BLaER1 treated with 17β-estradiol and CSF1 and Interleukin-3, amounts not matched to agents 10 nM and 100 nM (cell line): Measurements from ENCODE around the gene SARDH.

ENCODE experiments used
- H3K27ac ChIP-seq, 11 experiments: shearing (Covaris generic); formaldehyde crosslinking; 2 replicates each; pipeline ENCODE4 v1.8.1; 2022
- H3K27me3 ChIP-seq, 11 experiments: shearing (Covaris generic); formaldehyde crosslinking; 2 replicates each; pipeline ENCODE4 v1.8.1; 2022
- H3K36me3 ChIP-seq, 11 experiments: shearing (Covaris generic); formaldehyde crosslinking; 2 replicates each; pipeline ENCODE4 v1.8.1; 2022
- H3K4me1 ChIP-seq, 10 experiments: shearing (Covaris generic); formaldehyde crosslinking; 2 replicates each; pipeline ENCODE4 v1.8.1; 2022
- H3K4me2 ChIP-seq, 11 experiments: shearing (Covaris generic); formaldehyde crosslinking; 2 replicates each; pipeline ENCODE4 v1.8.1; 2022
- H3K4me3 ChIP-seq, 10 experiments: shearing (Covaris generic); formaldehyde crosslinking; 2 replicates each; pipeline ENCODE4 v1.8.1; 2022
- H3K9ac ChIP-seq, 11 experiments: shearing (Covaris generic); formaldehyde crosslinking; 2 replicates each; pipeline ENCODE4 v1.8.1; 2022
- H3K9me3 ChIP-seq, 11 experiments: shearing (Covaris generic); formaldehyde crosslinking; replicated peaks in 1 of 11; 2 replicates each; pipeline ENCODE4 v1.8.1; 2022
- H4K20me1 ChIP-seq, 11 experiments: shearing (Covaris generic); formaldehyde crosslinking; 2 replicates each; pipeline ENCODE4 v1.8.1; 2022
- Cebpa-rat ChIP-seq, 11 experiments: shearing (Covaris generic); IDR thresholded peaks; 2 replicates each; pipeline ENCODE4 v1.8.1; 2022

Gene SARDH

DNA sequence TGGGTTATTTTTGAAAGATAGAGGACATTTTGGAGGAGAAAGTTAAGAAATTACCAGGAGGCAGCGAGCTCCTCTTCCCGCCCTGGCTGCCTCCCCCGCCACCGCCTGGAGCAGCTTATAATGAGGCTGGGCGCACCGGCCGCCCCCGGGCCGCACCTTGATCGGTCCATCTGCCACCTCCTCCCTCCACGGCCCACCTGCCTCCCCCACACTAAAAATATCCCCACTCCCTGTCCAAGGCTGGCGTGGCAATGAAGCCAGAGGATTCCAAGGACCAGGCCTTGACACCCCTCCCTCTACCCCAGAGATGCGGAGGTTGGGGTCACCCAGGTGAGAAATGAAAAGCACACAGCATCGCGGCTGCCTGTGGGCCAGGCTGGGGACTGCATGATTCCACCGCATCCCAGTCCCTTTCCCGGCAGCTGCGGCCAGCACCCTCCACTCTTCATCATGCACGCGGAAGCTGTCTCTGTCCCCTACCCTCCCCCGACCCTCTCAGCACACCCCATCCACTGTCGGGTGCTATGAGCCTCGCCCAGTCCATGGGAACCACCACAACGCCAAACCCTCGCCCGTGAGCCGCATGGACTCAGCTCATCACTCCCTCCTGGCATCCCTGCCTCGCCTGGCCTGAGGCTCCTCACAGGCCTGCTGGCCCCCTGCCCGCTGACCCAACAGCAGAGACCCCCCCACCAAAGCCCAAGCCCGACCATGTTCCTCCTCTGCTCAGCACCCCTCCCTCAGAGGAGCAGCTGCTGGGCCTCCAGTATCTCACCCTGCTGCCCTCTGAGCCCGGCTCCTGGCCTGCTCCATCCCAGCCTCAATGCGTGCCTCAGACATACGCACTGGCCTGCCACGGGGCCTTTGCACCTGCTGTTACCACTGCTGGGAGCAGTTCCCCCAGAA lies 50.0 kb downstream of the SARDH start:
- TF ChIP-seq Cebpa-rat (IDR thresholded peaks at IDR 0.05) = no peak
- Histone ChIP-seq H3K9me3 (no peaks in the 10 kb centered on the region), H3K4me1 (peaks cover 23 to 64% (median 59%) of the 10 kb centered on the region in 10 experiments), H3K4me3 (no peak overlapping the region), H3K4me2 (no peak overlapping the region), H4K20me1 (0 out of 22 replicates have a peak, but pooled peaks cover 0 to 5% (median 0%) of the 10 kb centered on the region in 11 experiments), H3K27ac (no peak overlapping the region), H3K36me3 (peaks cover 0 to 7% (median under 1%) of the 10 kb centered on the region in 11 experiments; a peak in 3 of 22 replicates), H3K9ac (no peak overlapping the region), H3K27me3 (no peaks in the 10 kb centered on the region)

DNA sequence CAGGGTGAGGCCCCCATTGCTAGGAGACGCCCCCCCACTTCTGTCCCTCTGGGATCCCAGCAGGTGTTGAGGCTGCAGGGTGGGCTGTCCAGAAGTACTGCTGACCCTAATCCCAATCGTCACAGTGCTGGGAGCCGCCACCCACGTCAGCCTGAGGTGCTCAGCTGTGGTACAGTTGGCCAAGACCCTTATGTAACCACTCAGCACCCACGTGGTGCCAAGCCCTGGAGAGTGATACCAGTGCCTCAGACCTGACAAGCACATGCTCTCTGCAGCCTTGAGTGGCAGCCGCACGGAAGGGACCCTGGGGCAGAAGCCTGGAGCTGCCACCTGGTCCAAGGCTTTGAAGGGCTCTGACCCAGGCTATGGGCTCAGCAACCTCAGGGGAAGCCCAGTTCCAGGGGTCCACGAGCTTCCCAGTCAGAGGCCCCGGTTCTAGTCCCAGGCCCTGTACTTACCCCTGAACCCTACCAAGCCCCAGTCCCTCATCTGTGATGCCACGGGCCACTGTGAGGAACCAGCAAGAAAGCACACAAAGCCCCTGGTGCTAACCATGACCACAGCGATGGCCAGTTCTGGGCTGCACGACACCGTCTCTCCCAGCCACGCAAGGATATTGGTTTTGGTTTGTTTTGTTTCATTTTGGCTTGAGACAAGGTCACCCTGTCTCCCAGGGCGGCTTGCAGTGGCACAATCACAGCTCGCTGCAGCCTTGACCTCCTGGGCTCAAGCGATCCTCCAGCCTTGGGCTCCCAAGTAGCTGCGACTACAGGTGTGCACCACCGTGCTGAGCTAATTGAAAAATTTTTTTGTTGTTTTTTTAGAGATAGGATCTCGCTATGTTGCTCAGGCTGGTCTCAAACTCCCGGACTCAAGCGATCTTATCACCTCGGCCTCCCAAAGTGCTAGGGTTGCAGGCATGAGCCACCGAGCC lies 51.2 kb downstream of the SARDH start:
- Histone ChIP-seq H3K27ac (peak overlapping the region in 3 of 11 experiments; percentile 3 to 92 (median 88); a peak in 3 of 22 replicates), H3K4me2 (peak overlapping the region in 8 of 11 experiments; percentile 82 to 91 (median 89); a peak in 15 of 22 replicates), H3K36me3 (peaks cover 0 to 7% (median 0%) of the 10 kb centered on the region in 11 experiments; a peak in 3 of 22 replicates), H3K9me3 (no peaks in the 10 kb centered on the region), H3K4me3 (no peak overlapping the region), H4K20me1 (no peaks in the 10 kb centered on the region), H3K4me1 (peaks cover 26 to 71% (median 67%) of the 10 kb centered on the region in 10 experiments), H3K27me3 (no peaks in the 10 kb centered on the region), H3K9ac (peak overlapping the region in 2 of 11 experiments; percentile 47 to 73; a peak in 1 of 22 replicates)
- TF ChIP-seq Cebpa-rat (IDR thresholded peaks at IDR 0.05) = no peak

DNA sequence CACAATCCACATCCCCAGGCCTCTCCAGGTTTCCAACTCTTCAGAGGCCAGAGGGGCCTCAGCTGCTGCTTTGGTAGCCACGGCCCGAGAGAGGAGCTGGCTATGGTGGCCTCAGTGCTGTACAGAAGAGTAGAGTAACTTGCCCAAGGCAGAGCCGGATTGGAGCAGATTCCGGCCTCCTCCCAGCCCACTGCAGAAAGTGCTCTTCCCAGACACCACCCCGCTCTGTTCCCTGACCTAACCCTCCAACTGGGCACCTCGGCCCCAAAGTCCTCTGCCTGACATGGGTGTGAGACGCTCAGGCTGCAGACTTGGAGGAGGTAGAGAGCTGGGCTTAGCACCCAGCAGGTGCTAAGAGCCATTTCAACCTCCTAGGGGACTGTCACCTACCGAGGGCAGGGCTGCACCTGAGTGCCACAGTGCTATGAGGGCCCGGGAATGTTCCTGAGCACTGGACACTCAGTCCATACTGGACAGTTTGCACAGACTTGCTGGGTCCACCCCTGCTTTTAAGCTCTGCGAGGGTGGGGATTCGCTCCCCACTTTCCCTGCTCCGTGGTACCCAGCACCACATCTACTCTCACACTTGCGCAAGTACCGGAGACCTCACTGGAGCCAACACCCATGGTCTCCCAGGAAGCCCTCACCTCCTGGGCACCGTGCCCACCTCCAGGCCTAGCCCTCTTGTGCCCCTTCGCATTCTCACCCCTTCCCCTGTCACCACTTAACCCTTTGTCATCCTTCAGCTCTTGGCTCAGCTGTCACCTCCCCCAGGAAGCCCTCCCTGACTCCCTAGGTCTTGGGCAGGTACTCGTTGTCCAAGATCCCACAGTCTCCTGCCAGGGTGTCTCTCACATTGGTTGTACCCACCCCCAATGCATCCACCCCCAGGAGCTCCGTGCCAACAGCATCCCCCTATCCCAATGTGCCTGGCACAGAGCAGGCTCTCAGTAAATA lies 52.2 kb downstream of the SARDH start:
- H3K9me3 ChIP-seq = no peaks in the 10 kb centered on the region
- H3K9ac ChIP-seq = peak overlapping the region in 5 of 11 experiments; percentile 6 to 80 (median 24); a peak in 5 of 22 replicates
- H4K20me1 ChIP-seq = no peaks in the 10 kb centered on the region
- H3K4me3 ChIP-seq = no peak overlapping the region
- H3K27ac ChIP-seq = peak overlapping the region in 5 of 11 experiments; percentile 80 to 92 (median 88); a peak in 6 of 22 replicates
- H3K36me3 ChIP-seq = peaks cover 0 to 7% (median 0%) of the 10 kb centered on the region in 11 experiments; a peak in 3 of 22 replicates
- H3K4me2 ChIP-seq = peak overlapping the region in 9 of 11 experiments; percentile 12 to 91 (median 89); a peak in 17 of 22 replicates
- H3K4me1 ChIP-seq = peaks cover 22 to 70% (median 61%) of the 10 kb centered on the region in 10 experiments
- no peaks in the 10 kb centered on the region for H3K27me3 ChIP-seq
- no peak for TF ChIP-seq Cebpa-rat (IDR thresholded peaks at IDR 0.05)

DNA sequence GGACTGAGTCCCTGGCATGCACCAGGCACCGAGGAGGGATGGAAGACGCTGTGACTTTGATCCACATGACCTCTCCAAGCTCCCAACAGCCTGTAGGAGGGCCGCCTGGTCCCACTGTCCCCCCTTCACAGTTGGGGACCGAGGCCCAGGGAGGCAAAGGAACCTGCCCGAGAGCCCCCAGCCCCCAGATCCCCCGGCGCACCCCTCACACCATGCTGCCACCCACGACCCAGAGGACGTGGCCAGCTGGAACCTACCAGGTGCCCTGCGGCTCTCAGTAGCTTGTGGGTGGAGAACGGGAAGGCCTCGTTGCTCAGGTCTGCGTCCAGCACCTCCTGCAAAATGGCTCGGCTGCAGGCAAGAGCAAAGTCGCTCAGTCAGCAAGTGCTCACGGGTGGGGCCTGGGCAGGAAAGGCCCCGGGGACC lies 53.2 kb downstream of the SARDH start:
- Histone ChIP-seq H3K27me3 (no peaks in the 10 kb centered on the region), H3K36me3 (peaks cover 0 to 1% (median 0%) of the 10 kb centered on the region in 11 experiments; a peak in 2 of 22 replicates)

DNA sequence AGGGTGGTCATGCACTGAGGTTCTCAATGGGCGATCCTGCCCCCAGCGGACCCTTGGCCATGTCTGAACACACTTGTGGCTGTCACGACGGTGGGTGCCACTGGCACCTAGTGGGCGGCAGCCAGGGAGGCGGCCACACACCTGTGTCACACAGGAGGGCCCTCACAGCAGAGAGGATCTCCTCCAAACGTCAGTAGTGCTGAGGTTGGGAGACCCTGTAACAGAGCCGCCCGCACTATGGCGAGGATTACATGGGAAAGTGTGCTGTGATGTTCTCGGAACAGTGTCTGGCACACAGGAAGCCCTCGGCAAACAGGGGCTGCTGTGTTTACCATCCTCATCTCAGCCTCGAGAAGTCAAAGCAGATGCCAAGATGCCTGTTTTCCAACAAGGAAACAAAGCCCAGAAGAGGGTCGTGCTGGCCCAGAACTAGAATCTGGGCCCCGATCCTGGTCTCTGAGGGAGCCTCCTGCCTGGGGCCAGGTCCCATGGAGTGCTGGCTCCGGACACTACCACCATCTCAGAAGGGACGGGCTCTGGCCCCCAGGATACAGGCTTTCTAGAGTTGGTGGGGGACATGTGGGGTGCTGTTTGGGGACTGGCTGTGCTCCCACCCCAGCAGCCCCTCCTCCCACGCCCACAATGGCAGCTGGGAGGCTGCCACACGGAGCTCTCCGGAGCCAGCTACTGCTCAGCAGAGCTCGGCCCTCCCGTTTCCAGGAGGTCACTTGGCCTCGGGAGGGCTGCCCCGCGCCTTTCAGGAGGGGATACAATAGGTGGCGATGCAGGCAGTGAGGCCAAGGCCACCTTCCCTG lies 53.8 kb downstream of the SARDH start:
- H4K20me1 ChIP-seq = no peaks in the 10 kb centered on the region
- no peak for TF ChIP-seq Cebpa-rat (IDR thresholded peaks at IDR 0.05)
- H3K27ac ChIP-seq = peak overlapping the region in 10 of 11 experiments; percentile 41 to 92 (median 86); a peak in 19 of 22 replicates
- H3K27me3 ChIP-seq = no peaks in the 10 kb centered on the region
- peak overlapping the region in 10 of 11 experiments; percentile 42 to 81 (median 75); a peak in 20 of 22 replicates for H3K9ac ChIP-seq
- no peaks in the 10 kb centered on the region for H3K36me3 ChIP-seq
- H3K4me1 ChIP-seq = peaks cover 27 to 69% (median 58%) of the 10 kb centered on the region in 10 experiments
- H3K4me2 ChIP-seq = peak overlapping the region; percentile 70 to 91 (median 89)
- peak overlapping the region in 8 of 10 experiments; percentile 3 to 52 (median 38); a peak in 9 of 20 replicates for H3K4me3 ChIP-seq
- no peaks in the 10 kb centered on the region for H3K9me3 ChIP-seq

More for the DNA sequence above, 53.2 kb downstream of the SARDH start:
- TF ChIP-seq Cebpa-rat (IDR thresholded peaks at IDR 0.05) = no peak
- no peaks in the 10 kb centered on the region for H3K9me3 ChIP-seq
- H3K4me3 ChIP-seq = no peak overlapping the region
- H4K20me1 ChIP-seq = no peaks in the 10 kb centered on the region
- H3K4me2 ChIP-seq = peak overlapping the region; percentile 70 to 91 (median 89); a peak in 21 of 22 replicates
- peaks cover 22 to 69% (median 58%) of the 10 kb centered on the region in 10 experiments for H3K4me1 ChIP-seq
- peak overlapping the region in 9 of 11 experiments; percentile 80 to 92 (median 86); a peak in 16 of 22 replicates for H3K27ac ChIP-seq
- H3K9ac ChIP-seq = peak overlapping the region in 8 of 11 experiments; percentile 67 to 81 (median 77); a peak in 14 of 22 replicates

DNA sequence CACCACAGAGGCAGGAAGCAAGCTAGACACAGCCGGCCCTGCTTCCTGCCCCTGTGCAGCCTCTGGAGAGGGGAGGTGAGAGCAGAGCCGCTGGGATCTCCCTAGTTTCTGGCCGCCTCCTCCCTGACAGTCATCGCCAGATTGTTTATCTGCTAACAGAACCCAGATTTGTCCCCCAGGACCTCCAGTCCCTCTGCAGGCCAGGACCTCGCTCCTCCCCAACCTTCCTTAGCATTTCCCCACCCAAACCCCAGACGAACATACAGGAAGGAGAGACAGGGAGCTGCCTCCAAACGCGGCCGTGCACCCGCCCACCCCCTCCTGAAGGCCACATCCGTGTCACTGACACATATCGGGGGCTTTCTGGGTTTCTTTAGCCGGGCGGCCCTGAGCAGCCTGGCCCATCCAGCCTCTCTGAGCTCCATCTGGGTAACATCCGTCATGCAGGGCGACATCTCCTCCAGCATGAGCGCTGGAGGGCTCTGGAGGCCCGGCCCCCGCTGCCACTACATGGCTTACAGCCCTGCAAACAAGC lies 54.5 kb downstream of the SARDH start:
- Histone ChIP-seq H3K36me3 (no peaks in the 10 kb centered on the region), H3K9ac (peak overlapping the region; percentile 40 to 81 (median 74); a peak in 21 of 22 replicates), H3K4me3 (peak overlapping the region in 8 of 10 experiments; percentile 3 to 52 (median 38); a peak in 10 of 20 replicates), H3K4me2 (peak overlapping the region; percentile 70 to 91 (median 89)), H3K4me1 (peaks cover 34 to 73% (median 61%) of the 10 kb centered on the region in 10 experiments), H3K27me3 (no peaks in the 10 kb centered on the region), H3K9me3 (no peaks in the 10 kb centered on the region), H4K20me1 (no peaks in the 10 kb centered on the region), H3K27ac (peak overlapping the region in 10 of 11 experiments; percentile 41 to 92 (median 86); a peak in 20 of 22 replicates)
- TF ChIP-seq Cebpa-rat (IDR thresholded peaks at IDR 0.05) = no peak
